ENCODE data around the gene XRCC3. TPM values are rescaled to one million over a fixed set of nuclear protein-coding genes. Genes with fewer than 3 reads are reported as not detected.

The XRCC3 gene
- total RNA-seq, 1 donor: 11.7 TPM

DNA sequence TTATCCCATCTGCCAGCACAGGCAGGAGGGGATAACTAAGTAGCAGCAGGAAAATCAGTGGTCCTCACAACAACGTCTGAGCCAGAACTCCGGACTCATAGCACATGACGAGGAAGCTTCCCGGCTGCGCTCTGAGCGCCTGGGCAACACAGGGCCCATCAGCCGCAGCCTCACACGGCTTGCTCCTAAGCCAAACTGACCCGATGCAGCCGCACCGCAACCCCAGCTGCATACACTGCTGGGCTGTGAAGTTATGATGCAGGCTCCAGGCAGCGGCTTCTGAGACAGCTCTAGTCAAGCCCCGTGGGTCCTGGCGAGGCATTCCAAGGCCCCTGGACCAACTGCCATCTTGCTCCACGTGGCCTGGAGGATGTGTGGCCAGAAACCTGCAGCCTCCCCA lies 28.4 kb upstream of the XRCC3 start:
- H3K4me3 ChIP-seq (ENCODE audit: low read depth, low read length): no peak overlapping the region
- TF ChIP-seq, protein P1, sequence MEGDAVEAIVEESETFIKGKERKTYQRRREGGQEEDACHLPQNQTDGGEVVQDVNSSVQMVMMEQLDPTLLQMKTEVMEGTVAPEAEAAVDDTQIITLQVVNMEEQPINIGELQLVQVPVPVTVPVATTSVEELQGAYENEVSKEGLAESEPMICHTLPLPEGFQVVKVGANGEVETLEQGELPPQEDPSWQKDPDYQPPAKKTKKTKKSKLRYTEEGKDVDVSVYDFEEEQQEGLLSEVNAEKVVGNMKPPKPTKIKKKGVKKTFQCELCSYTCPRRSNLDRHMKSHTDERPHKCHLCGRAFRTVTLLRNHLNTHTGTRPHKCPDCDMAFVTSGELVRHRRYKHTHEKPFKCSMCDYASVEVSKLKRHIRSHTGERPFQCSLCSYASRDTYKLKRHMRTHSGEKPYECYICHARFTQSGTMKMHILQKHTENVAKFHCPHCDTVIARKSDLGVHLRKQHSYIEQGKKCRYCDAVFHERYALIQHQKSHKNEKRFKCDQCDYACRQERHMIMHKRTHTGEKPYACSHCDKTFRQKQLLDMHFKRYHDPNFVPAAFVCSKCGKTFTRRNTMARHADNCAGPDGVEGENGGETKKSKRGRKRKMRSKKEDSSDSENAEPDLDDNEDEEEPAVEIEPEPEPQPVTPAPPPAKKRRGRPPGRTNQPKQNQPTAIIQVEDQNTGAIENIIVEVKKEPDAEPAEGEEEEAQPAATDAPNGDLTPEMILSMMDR (IDR thresholded peaks at IDR 0.05; ENCODE audit: insufficient read depth, low read depth, low read length): no peak
- DNase-seq (ENCODE audit: low read depth): no peak

DNA sequence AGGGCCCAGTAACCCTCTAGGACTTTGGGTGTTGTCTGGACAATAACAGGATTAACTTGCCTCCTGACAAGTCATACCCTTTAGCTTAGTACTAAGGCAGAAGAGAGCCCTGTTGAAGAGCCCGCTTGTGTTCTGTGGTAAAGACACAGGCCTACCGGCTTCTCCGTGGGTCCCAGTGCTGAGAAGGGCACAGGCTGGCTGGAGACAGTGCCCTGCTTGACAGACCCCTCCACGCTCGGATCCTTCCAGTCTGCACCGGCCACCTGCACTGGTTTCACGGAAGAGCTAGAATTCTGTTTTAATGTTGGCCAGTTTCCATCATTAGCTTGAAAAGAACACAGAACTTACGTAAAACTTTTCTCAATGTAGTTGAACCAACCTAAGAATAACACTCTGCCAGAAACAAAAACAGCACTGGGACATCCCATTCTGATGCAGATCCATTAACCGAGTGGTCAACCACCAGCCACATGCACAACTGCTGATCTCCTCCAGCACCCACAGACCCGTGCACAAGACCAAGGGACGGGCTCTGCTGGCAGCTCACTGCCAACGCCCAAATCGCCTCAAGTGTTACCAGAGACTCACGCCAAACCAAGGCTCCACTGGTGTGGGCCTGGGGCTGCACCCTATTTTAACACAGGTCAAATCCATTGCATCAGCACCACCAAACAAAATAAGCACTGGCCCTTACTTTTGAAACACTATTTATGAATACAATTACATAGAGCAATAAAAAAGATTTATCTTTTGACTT lies 27.4 kb upstream of the XRCC3 start:
- TF ChIP-seq, protein P1 (IDR thresholded peaks at IDR 0.05; ENCODE audit: insufficient read depth, low read depth, low read length): no peak
- no peak overlapping the region for H3K4me3 ChIP-seq (ENCODE audit: low read depth, low read length)
- DNase-seq (ENCODE audit: low read depth): no peak

DNA sequence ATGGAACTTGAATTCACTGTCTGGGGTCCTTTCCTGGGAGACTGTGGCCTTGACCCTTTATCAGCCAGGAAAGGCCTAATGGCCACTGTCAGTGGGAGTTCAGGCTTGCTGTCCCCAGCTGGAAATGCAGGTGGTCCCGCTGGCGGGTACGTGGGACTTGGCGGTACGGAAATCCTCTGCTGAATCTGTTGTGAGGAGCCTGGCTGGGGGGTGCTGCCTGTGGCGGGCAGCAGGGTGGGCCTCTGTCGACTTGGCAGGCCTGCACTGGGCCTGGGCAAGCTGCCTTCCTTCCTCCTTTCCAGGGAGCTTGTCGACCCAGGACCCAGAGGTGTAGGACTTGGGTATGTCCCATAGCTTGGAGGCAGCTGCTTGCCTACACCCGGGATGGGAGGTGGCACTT lies 26.6 kb upstream of the XRCC3 start:
- DNase-seq (ENCODE audit: low read depth): no peak
- TF ChIP-seq, protein P1 (IDR thresholded peaks at IDR 0.05; ENCODE audit: insufficient read depth, low read depth, low read length): no peak

DNA sequence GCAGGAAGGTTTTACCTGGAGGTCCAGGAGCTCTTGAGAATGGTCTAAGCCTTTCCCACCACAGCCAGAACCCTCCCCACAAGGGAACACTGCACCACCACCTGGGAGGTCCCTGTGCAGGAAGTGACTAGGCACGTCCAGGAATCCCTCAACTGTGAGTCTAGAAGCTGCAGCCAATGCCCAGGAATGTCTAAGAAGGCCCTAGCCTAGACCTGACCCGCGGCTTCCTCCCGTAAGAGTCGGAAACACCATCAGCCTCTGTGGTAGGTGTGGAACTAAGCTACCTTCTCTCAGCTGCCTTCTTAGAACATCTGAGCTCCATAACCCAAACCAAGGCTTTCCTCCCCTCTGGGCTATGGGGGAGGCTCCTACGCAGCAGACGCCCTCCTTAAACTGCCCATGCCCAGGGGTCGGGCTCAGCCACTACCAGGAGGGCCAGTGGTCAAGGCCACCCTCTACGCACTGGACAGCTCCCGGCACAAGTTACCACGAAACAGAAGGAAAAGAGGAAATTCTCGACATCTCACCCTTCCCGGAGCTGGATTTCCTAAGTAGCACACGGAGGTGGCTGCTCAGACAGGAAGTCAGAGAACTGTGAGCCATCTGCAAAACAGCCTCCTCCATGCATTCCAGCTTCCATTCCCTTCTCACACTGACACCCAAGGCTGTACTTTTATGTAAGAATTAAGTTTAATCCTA lies 25.9 kb upstream of the XRCC3 start:
- TF ChIP-seq, protein P1 (IDR thresholded peaks at IDR 0.05; ENCODE audit: insufficient read depth, low read depth, low read length): no peak
- no peak overlapping the region for H3K4me3 ChIP-seq (ENCODE audit: low read depth, low read length)
- peak; percentile 58 for DNase-seq (ENCODE audit: low read depth)

More for the DNA sequence above, 26.6 kb upstream of the XRCC3 start:
- no peak overlapping the region for H3K4me3 ChIP-seq (ENCODE audit: low read depth, low read length)

DNA sequence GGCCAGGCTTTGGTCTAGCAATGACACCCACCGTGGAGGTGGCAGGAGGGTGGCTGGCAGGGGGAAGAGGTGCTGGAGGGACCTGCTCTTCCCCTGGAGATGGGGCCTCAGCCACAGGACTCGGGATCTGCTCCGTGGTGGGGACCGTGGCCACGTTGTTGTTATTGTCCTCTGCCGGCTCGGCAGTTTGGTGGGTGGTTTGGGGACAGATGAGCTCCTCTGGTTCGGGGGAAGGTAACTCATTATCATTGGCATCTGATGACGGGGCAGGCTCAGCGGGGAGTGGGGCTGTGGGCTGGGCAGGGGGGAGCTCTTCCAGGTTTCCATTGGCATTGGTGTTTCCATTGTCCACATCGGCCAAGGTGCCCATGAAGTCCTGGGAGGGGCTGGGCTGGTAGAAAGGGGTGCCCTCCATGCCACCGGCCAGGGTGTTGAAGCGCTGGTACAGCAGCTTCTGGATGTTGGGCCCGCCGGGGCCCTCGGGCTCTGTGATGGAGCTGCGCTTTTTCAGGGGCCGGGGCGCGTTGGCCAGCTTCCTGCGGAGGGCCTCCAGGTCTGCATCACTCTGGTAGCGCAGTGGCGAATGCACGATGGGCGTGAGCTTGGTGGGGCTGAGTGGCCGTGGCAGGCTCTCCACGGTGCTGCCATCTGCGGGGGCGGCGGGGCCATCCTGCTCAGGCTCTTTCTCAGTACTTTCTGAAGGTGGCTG lies 24.7 kb upstream of the XRCC3 start:
- H3K4me3 ChIP-seq (ENCODE audit: low read depth, low read length): no peak overlapping the region
- TF ChIP-seq, protein P1 (IDR thresholded peaks at IDR 0.05; ENCODE audit: insufficient read depth, low read depth, low read length): no peak
- no peak for DNase-seq (ENCODE audit: low read depth)

DNA sequence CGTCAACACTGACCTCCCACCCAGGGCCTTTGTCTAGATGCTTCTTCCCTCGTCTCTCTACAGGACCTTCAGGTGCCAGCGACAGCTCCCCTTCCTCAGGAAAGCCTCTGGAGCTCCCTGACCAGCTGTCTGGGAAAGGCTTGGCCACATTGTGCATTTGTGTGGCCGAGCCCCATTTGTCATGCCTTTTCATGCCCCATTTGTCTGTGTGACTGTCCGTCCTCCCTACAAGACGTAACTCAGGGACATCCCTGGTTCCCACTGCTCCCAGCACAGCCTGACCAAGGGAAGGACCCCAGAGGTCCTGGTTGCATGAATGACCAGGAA lies 24.2 kb upstream of the XRCC3 start:
- DNase-seq (ENCODE audit: low read depth): no peak
- H3K4me3 ChIP-seq (ENCODE audit: low read depth, low read length): no peak overlapping the region
- TF ChIP-seq, protein P1 (IDR thresholded peaks at IDR 0.05; ENCODE audit: insufficient read depth, low read depth, low read length): no peak
